Thymus (tissue), 11 donors: ENCODE measurements around the gene PTPN4. TPM values are rescaled to one million over a fixed set of nuclear protein-coding genes. Genes with fewer than 3 reads are reported as not detected.
A peak's percentile ranks its signal among the peaks of the same experiment; 100 is the strongest.

Experiments
- DNase-seq, 9 donors: peaks; one replicate each; pipeline ENCODE4 v3.0.0-alpha.2; 2013; ENCODE audit warnings: low spot score in 9 of 9, low read depth in 6 of 9, missing footprints in 1 of 9
- H3K27ac ChIP-seq, 2 donors: one replicate each; pipeline ENCODE4 v1.5.1; 2013; ENCODE audit warnings: control low read depth in 1 of 2, low read depth in 1 of 2, low read length in 1 of 2, mild to moderate bottlenecking in 1 of 2, moderate library complexity in 1 of 2
- H3K27me3 ChIP-seq, 2 donors: one replicate each; pipeline ENCODE4 v1.5.1; 2013; ENCODE audit warnings: low read length in 1 of 2; ENCODE audit not compliant: control insufficient read depth in 2 of 2, insufficient read depth in 1 of 2
- H3K36me3 ChIP-seq, 2 donors: one replicate each; pipeline ENCODE4 v1.5.1; 2013; ENCODE audit warnings: low read length in 1 of 2, mild to moderate bottlenecking in 1 of 2, moderate library complexity in 1 of 2; ENCODE audit not compliant: control insufficient read depth in 2 of 2, insufficient read depth in 2 of 2
- H3K4me1 ChIP-seq, 2 donors: one replicate each; pipeline ENCODE4 v1.5.1; 2013; ENCODE audit warnings: low read length in 2 of 2; ENCODE audit not compliant: control insufficient read depth in 2 of 2, insufficient read depth in 2 of 2
- H3K4me3 ChIP-seq, 2 donors: one replicate each; pipeline ENCODE4 v1.5.1; 2013; ENCODE audit warnings: low read length in 2 of 2, control low read depth in 1 of 2, mild to moderate bottlenecking in 1 of 2
- H3K9me3 ChIP-seq, 2 donors: one replicate each; pipeline ENCODE4 v1.5.1; 2013; ENCODE audit warnings: low read length in 1 of 2, mild to moderate bottlenecking in 1 of 2; ENCODE audit not compliant: control insufficient read depth in 2 of 2, insufficient read depth in 1 of 2
- WGBS: extraction: QIAGEN DNeasy Blood & Tissue Kit; methylation state at CpG from one replicate; pipeline ENCODE4 v1.1.7; 2013; 5-methylcytosine and 5-hydroxymethylcytosine counted together
- polyA plus RNA-seq: library from polyadenylated mRNA; stranded (reverse); fragments of 200-250 nt; gene quantifications from one replicate; pipeline ENCODE4 v1.2.3, GENCODE V29; 2013
- total RNA-seq: library from RNA; stranded (reverse); fragments of 120-200 nt; gene quantifications from one replicate; pipeline ENCODE4 v1.2.4, GENCODE V29; 2013
- donor health status: healthy.

The PTPN4 gene
- total and polyA plus RNA-seq, 2 donors, result 11.9 to 53.0 TPM

- Histone ChIP-seq H3K36me3 (no peaks in the 10 kb centered on the region), H3K4me3 (no peak overlapping the region), H3K4me1 (no peaks in the 10 kb centered on the region), H3K27ac (no peak overlapping the region), H3K27me3 (no peaks in the 10 kb centered on the region), H3K9me3 (no peaks in the 10 kb centered on the region)
- DNase-seq, result peak in 1 of 9 donors; percentile 9
- WGBS, result 87% methylated on average over 1 of the region's 1 CpG
Measured at GRCh38 chr2:119921825-119922224, 162.1 kb downstream of the PTPN4 start.

- no peak for DNase-seq
- no peaks in the 10 kb centered on the region for H3K9me3 ChIP-seq
- H3K27me3 ChIP-seq, result no peaks in the 10 kb centered on the region
- no peak overlapping the region for H3K27ac ChIP-seq
- no peak overlapping the region for H3K4me3 ChIP-seq
- H3K4me1 ChIP-seq, result no peaks in the 10 kb centered on the region
- H3K36me3 ChIP-seq, result no peaks in the 10 kb centered on the region
Measured at GRCh38 chr2:119922699-119923098, 163.0 kb downstream of the PTPN4 start.

GRCh38 chr2:119929537-119929936, 169.8 kb downstream of the PTPN4 start:
- H3K4me3 ChIP-seq, result peak overlapping the region in 1 of 2 donors; percentile 7
- H3K27ac ChIP-seq, result peak overlapping the region in 1 of 2 donors; percentile 28
- 38% methylated on average over 2 of the region's 2 CpGs for WGBS
- H3K4me1 ChIP-seq, result no peaks in the 10 kb centered on the region
- H3K9me3 ChIP-seq, result no peaks in the 10 kb centered on the region
- no peaks in the 10 kb centered on the region for H3K27me3 ChIP-seq
- H3K36me3 ChIP-seq, result peaks cover 2 to 8% of the 10 kb centered on the region in 2 donors
- peak in 7 of 9 donors; percentile 7 to 68 (median 21) for DNase-seq

- Histone ChIP-seq H3K9me3 (no peaks in the 10 kb centered on the region), H3K27me3 (no peaks in the 10 kb centered on the region), H3K4me3 (no peak overlapping the region), H3K27ac (no peak overlapping the region), H3K4me1 (no peaks in the 10 kb centered on the region), H3K36me3 (peaks cover 12 to 17% of the 10 kb centered on the region in 2 donors)
- DNase-seq, result no peak
- WGBS, result 97% methylated on average over 2 of the region's 2 CpGs
Measured at GRCh38 chr2:119932809-119933208, 173.1 kb downstream of the PTPN4 start.

GRCh38 chr2:119934319-119934718, 174.6 kb downstream of the PTPN4 start:
- Histone ChIP-seq H3K4me3 (no peak overlapping the region), H3K4me1 (no peaks in the 10 kb centered on the region), H3K9me3 (peaks cover 0 to 2% of the 10 kb centered on the region in 2 donors), H3K27ac (no peak overlapping the region), H3K27me3 (no peaks in the 10 kb centered on the region), H3K36me3 (peaks cover 12 to 18% of the 10 kb centered on the region in 2 donors)
- DNase-seq, result no peak

- Histone ChIP-seq H3K4me1 (no peaks in the 10 kb centered on the region), H3K27ac (no peak overlapping the region), H3K36me3 (peaks cover 12 to 22% of the 10 kb centered on the region in 2 donors), H3K27me3 (no peaks in the 10 kb centered on the region), H3K4me3 (no peak overlapping the region), H3K9me3 (peaks cover 0 to 3% of the 10 kb centered on the region in 2 donors)
- no peak for DNase-seq
- 97% methylated on average over 2 of the region's 2 CpGs for WGBS
Measured at GRCh38 chr2:119937680-119938079, 178.0 kb downstream of the PTPN4 start.

- Histone ChIP-seq H3K4me1 (no peaks in the 10 kb centered on the region), H3K27me3 (no peaks in the 10 kb centered on the region), H3K36me3 (peaks cover 6 to 18% of the 10 kb centered on the region in 2 donors), H3K4me3 (no peak overlapping the region), H3K9me3 (peaks cover 0 to 3% of the 10 kb centered on the region in 2 donors), H3K27ac (no peak overlapping the region)
- 97% methylated on average over 3 of the region's 3 CpGs for WGBS
- no peak for DNase-seq
Measured at GRCh38 chr2:119939915-119940314, 180.2 kb downstream of the PTPN4 start.

- H3K27me3 ChIP-seq, result no peaks in the 10 kb centered on the region
- peaks cover 0 to 3% of the 10 kb centered on the region in 2 donors for H3K9me3 ChIP-seq
- H3K4me1 ChIP-seq, result no peaks in the 10 kb centered on the region
- no peak overlapping the region for H3K4me3 ChIP-seq
- H3K36me3 ChIP-seq, result peaks cover 6 to 22% of the 10 kb centered on the region in 2 donors
- no peak overlapping the region for H3K27ac ChIP-seq
- no peak for DNase-seq
Measured at GRCh38 chr2:119940856-119941255, 181.1 kb downstream of the PTPN4 start.

- DNase-seq, result no peak
- H3K4me3 ChIP-seq, result no peak overlapping the region
- no peak overlapping the region for H3K27ac ChIP-seq
- WGBS, result 100% methylated on average over 1 of the region's 1 CpG
- no peaks in the 10 kb centered on the region for H3K27me3 ChIP-seq
- no peaks in the 10 kb centered on the region for H3K4me1 ChIP-seq
- H3K36me3 ChIP-seq, result peaks cover 6 to 18% of the 10 kb centered on the region in 2 donors
- H3K9me3 ChIP-seq, result peaks cover 0 to 3% of the 10 kb centered on the region in 2 donors
Measured at GRCh38 chr2:119941388-119941787, 181.7 kb downstream of the PTPN4 start.
